Activated T-helper 1 cell treated with anti-CD3 and anti-CD28 coated beads, Interleukin-2, amount 50 U/mL, for 16 hours (primary cell): ENCODE data around the gene ILF2.
"Not testable (repeated sequence)": the region's sequence is repeated elsewhere in the genome, so short reads cannot be mapped to it uniquely, and the experiment has no call there.

Experiments used
- DNase-seq, 2 donors: peaks; one replicate each; pipeline ENCODE4 v3.0.0-alpha.2; 2020; ENCODE audit warnings: low read depth in 1 of 2, low spot score in 1 of 2

The ILF2 gene

GRCh38 chr1:153679337-153680119, 8.7 kb upstream of the ILF2 start:
- DNase-seq = no peak

GRCh38 chr1:153678519-153679336, 7.9 kb upstream of the ILF2 start, which contains the start of gene NPR1:
Gene NPR1 (plus strand): TSS chr1:153678688. CDS start chr1:153679109, 421 bp downstream.
- no peak for DNase-seq

GRCh38 chr1:153677718-153678518, 7.1 kb upstream of the ILF2 start:
- DNase-seq = no peak

- no peak for DNase-seq
These were observed 2.7 kb upstream of the ILF2 start for GRCh38 chr1:153673511-153673910.

GRCh38 chr1:153671628-153672353, 998 bp upstream of the ILF2 start:
- not testable (repeated sequence) for DNase-seq

- no peak for DNase-seq
These were observed 435 bp downstream of the ILF2 start for GRCh38 chr1:153670257-153670858.

- no peak for DNase-seq
These were observed 1.2 kb downstream of the ILF2 start for GRCh38 chr1:153669606-153670005.

- not testable (repeated sequence) for DNase-seq
These were observed 2.1 kb downstream of the ILF2 start for GRCh38 chr1:153668672-153669071.

GRCh38 chr1:153667439-153667838, 3.4 kb downstream of the ILF2 start:
- no peak for DNase-seq

GRCh38 chr1:153663211-153663610, 7.6 kb downstream of the ILF2 start:
- DNase-seq = no peak

- no peak for DNase-seq
These were observed 8.5 kb downstream of the ILF2 start for GRCh38 chr1:153662269-153662668.

GRCh38 chr1:153661111-153661708, 9.6 kb downstream of the ILF2 start:
- no peak for DNase-seq

- DNase-seq = no peak
These were observed 11.1 kb downstream of the ILF2 start for GRCh38 chr1:153659656-153660055.

- no peak for DNase-seq
These were observed 11.6 kb downstream of the ILF2 start for GRCh38 chr1:153659175-153659534.

- peak; percentile 77 to 82 for DNase-seq
These were observed 12.2 kb downstream of the ILF2 start, which contains the start of gene SNAPIN for GRCh38 chr1:153658400-153659174. Gene SNAPIN (plus strand): TSS chr1:153658703. CDS start chr1:153658744, 41 bp downstream.

- no peak for DNase-seq
These were observed 15.5 kb downstream of the ILF2 start for GRCh38 chr1:153655333-153655732.

- no peak for DNase-seq
These were observed 17.8 kb downstream of the ILF2 start for GRCh38 chr1:153652805-153653500.

GRCh38 chr1:153651771-153652170, 19.0 kb downstream of the ILF2 start:
- no peak for DNase-seq

- DNase-seq = no peak
These were observed 20.9 kb downstream of the ILF2 start for GRCh38 chr1:153649863-153650235.
